Measurements from ENCODE around the gene MRPL42. TPM values are rescaled to one million over a fixed set of nuclear protein-coding genes. Genes with fewer than 3 reads are reported as not detected.

MRPL42 gene
- total and polyA plus RNA-seq, 2 experiments from 2014 or later: 195 to 269 TPM

DNA sequence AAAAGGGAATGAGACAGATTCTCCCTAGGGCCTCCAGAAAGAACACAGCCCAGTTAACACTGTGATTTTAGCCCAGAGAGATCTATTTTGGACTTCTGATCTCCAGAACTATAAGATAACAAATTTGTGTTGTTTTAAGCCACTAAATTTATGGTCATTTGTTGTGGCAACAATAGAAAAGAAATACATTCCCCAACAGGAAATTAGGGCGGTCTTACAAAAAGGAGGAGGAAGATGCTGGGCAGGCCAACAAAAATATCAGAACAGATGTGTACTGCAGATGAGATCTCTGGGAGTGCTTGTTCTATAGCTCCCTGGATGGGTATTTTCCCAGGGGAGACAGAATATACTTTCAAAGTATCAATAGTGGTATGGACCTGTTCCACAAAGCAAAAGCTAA lies 73.2 kb downstream of the MRPL42 start:
- Mint-ChIP-seq H3K4me3 (no peak overlapping the region), H3K4me1 (no peaks in the 10 kb centered on the region), H3K36me3 (ENCODE audit: low read depth) (peaks cover 5% of the 10 kb centered on the region; the same call in 2 of the 3 replicates), H3K9me3 (no peaks in the 10 kb centered on the region), H3K27ac (no peak overlapping the region), H3K27me3 (ENCODE audit: insufficient read depth, low read depth, poor library complexity) (peaks cover 3% of the 10 kb centered on the region)
- H3K4me1 ChIP-seq (ENCODE audit: insufficient read depth): no peaks in the 10 kb centered on the region
- H3F3A ChIP-seq (replicated peaks; ENCODE audit: low read depth): no peaks in the 10 kb centered on the region
- no peaks in the 10 kb centered on the region; the same call in 1 of the 2 replicates for H4K20me1 ChIP-seq (replicated peaks; ENCODE audit: insufficient read depth)
- H3K27ac ChIP-seq (ENCODE audit: low read depth): no peak overlapping the region
- no peaks in the 10 kb centered on the region for H3K27me3 ChIP-seq (ENCODE audit: insufficient read depth)
- DNase-seq (ENCODE audit: low spot score) (no peak), ATAC-seq (no peak)
- H3K9me2 ChIP-seq (ENCODE audit: insufficient read depth): no peaks in the 10 kb centered on the region
- no peaks in the 10 kb centered on the region for H3K79me2 ChIP-seq (replicated peaks; ENCODE audit: insufficient read depth)
- no peak overlapping the region for H3K4me3 ChIP-seq
- no peak overlapping the region for H3K4me2 ChIP-seq
- no peak overlapping the region for H2AFZ ChIP-seq
- H3K36me3 ChIP-seq (ENCODE audit: insufficient read depth): no peaks in the 10 kb centered on the region
- TF ChIP-seq NANOG (IDR thresholded peaks at IDR 0.05; ENCODE audit: borderline replicate concordance) (no peak), EZH2 (IDR thresholded peaks at IDR 0.05; ENCODE audit: low read depth, unreplicated experiment) (no peak), STAT1 (IDR thresholded peaks at IDR 0.05; ENCODE audit: unreplicated experiment) (no peak), POLR2AphosphoS5 (IDR thresholded peaks at IDR 0.05; ENCODE audit: low read depth) (no peak), CREB1 (CRISPR knock-in tag; IDR thresholded peaks at IDR 0.05; ENCODE audit: low read depth) (no peak), EZH2phosphoT487 (IDR thresholded peaks at IDR 0.05; ENCODE audit: unreplicated experiment) (no peak)
- TF ChIP-seq, protein P1, sequence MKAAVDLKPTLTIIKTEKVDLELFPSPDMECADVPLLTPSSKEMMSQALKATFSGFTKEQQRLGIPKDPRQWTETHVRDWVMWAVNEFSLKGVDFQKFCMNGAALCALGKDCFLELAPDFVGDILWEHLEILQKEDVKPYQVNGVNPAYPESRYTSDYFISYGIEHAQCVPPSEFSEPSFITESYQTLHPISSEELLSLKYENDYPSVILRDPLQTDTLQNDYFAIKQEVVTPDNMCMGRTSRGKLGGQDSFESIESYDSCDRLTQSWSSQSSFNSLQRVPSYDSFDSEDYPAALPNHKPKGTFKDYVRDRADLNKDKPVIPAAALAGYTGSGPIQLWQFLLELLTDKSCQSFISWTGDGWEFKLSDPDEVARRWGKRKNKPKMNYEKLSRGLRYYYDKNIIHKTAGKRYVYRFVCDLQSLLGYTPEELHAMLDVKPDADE (IDR thresholded peaks at IDR 0.05): no peak
- TF ChIP-seq, protein P2, sequence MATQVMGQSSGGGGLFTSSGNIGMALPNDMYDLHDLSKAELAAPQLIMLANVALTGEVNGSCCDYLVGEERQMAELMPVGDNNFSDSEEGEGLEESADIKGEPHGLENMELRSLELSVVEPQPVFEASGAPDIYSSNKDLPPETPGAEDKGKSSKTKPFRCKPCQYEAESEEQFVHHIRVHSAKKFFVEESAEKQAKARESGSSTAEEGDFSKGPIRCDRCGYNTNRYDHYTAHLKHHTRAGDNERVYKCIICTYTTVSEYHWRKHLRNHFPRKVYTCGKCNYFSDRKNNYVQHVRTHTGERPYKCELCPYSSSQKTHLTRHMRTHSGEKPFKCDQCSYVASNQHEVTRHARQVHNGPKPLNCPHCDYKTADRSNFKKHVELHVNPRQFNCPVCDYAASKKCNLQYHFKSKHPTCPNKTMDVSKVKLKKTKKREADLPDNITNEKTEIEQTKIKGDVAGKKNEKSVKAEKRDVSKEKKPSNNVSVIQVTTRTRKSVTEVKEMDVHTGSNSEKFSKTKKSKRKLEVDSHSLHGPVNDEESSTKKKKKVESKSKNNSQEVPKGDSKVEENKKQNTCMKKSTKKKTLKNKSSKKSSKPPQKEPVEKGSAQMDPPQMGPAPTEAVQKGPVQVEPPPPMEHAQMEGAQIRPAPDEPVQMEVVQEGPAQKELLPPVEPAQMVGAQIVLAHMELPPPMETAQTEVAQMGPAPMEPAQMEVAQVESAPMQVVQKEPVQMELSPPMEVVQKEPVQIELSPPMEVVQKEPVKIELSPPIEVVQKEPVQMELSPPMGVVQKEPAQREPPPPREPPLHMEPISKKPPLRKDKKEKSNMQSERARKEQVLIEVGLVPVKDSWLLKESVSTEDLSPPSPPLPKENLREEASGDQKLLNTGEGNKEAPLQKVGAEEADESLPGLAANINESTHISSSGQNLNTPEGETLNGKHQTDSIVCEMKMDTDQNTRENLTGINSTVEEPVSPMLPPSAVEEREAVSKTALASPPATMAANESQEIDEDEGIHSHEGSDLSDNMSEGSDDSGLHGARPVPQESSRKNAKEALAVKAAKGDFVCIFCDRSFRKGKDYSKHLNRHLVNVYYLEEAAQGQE (IDR thresholded peaks at IDR 0.05; ENCODE audit: unreplicated experiment): no peak
- TF ChIP-seq, protein P3, sequence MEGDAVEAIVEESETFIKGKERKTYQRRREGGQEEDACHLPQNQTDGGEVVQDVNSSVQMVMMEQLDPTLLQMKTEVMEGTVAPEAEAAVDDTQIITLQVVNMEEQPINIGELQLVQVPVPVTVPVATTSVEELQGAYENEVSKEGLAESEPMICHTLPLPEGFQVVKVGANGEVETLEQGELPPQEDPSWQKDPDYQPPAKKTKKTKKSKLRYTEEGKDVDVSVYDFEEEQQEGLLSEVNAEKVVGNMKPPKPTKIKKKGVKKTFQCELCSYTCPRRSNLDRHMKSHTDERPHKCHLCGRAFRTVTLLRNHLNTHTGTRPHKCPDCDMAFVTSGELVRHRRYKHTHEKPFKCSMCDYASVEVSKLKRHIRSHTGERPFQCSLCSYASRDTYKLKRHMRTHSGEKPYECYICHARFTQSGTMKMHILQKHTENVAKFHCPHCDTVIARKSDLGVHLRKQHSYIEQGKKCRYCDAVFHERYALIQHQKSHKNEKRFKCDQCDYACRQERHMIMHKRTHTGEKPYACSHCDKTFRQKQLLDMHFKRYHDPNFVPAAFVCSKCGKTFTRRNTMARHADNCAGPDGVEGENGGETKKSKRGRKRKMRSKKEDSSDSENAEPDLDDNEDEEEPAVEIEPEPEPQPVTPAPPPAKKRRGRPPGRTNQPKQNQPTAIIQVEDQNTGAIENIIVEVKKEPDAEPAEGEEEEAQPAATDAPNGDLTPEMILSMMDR (conservative IDR thresholded peaks at IDR 0.05; ENCODE audit: low read depth in 2 of 2): no peak

All from GM23338 (cell line).